HUES48 (cell line): Measurements from ENCODE around the gene KRT17.
"Not testable (repeated sequence)": the region's sequence is repeated elsewhere in the genome, so short reads cannot be mapped to it uniquely, and the experiment has no call there.

Experiments
- H3K27ac ChIP-seq: one replicate; pipeline ENCODE4 v1.7.0; 2013; ENCODE audit warnings: low read depth, low read length, inconsistent platforms
- H3K27me3 ChIP-seq: 2 replicates; pipeline ENCODE4 v1.6.1; 2013; ENCODE audit warnings: mild to moderate bottlenecking, low read length; ENCODE audit not compliant: control insufficient read depth, insufficient read depth
- H3K36me3 ChIP-seq: 2 replicates; pipeline ENCODE4 v1.6.1; 2013; ENCODE audit warnings: low read length; ENCODE audit not compliant: control insufficient read depth, insufficient read depth
- H3K4me1 ChIP-seq: 2 replicates; pipeline ENCODE4 v1.6.1; 2013; ENCODE audit warnings: mild to moderate bottlenecking, low read length; ENCODE audit not compliant: control insufficient read depth, insufficient read depth
- H3K4me3 ChIP-seq: 2 replicates; pipeline ENCODE4 v1.5.1; 2013; ENCODE audit warnings: mild to moderate bottlenecking, low read depth, low read length
- H3K9ac ChIP-seq: 2 replicates; pipeline ENCODE4 v1.6.1; 2013; ENCODE audit warnings: mild to moderate bottlenecking, low read depth, low read length, moderate library complexity
- H3K9me3 ChIP-seq: 2 replicates; pipeline ENCODE4 v1.6.1; 2013; ENCODE audit warnings: low read length; ENCODE audit not compliant: control insufficient read depth, insufficient read depth

KRT17 gene

GRCh38 chr17:41631025-41631897 is 6.9 kb upstream of the KRT17 start:
- Histone ChIP-seq H3K27ac (no peak overlapping the region), H3K36me3 (no peaks in the 10 kb centered on the region), H3K9ac (no peak overlapping the region), H3K4me3 (no peak overlapping the region), H3K27me3 (no peaks in the 10 kb centered on the region), H3K9me3 (no peaks in the 10 kb centered on the region), H3K4me1 (peaks cover 10% of the 10 kb centered on the region; the same call in 1 of the 2 replicates)

- Histone ChIP-seq H3K4me3 (no peak overlapping the region), H3K4me1 (peaks cover 5% of the 10 kb centered on the region; the same call in 1 of the 2 replicates), H3K36me3 (no peaks in the 10 kb centered on the region), H3K27ac (no peak overlapping the region), H3K9ac (no peak overlapping the region), H3K27me3 (no peaks in the 10 kb centered on the region), H3K9me3 (no peaks in the 10 kb centered on the region)
Measured at GRCh38 chr17:41629826-41630670, 5.7 kb upstream of the KRT17 start.

GRCh38 chr17:41629316-41629715 is 4.9 kb upstream of the KRT17 start:
- Histone ChIP-seq H3K4me1 (no peaks in the 10 kb centered on the region), H3K9ac (no peak overlapping the region), H3K27ac (no peak overlapping the region), H3K9me3 (no peaks in the 10 kb centered on the region), H3K4me3 (no peak overlapping the region), H3K36me3 (no peaks in the 10 kb centered on the region), H3K27me3 (no peaks in the 10 kb centered on the region)

GRCh38 chr17:41628621-41629255 is 4.4 kb upstream of the KRT17 start:
- H3K9me3 ChIP-seq, H3K27me3 ChIP-seq, H3K27ac ChIP-seq, H3K36me3 ChIP-seq, H3K9ac ChIP-seq, H3K4me3 ChIP-seq, H3K4me1 ChIP-seq: not testable (repeated sequence)

DNA sequence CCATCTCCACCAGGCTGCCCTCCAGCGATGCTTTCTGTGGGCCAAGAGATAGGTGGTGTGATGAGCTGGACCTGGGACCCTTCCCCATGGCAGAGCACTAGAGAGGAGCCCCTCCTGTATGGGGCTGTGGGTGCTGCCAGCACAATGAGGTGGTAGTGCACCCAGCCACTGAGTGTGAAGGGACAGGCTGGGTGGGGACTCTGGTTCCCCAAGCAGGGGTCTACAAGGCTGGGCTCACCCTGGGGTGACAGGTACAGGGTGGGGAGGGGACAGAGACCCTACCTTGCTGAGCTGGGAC is 3.6 kb upstream of the KRT17 start:
- not testable (repeated sequence) for H3K4me1 ChIP-seq, H3K9ac ChIP-seq, H3K4me3 ChIP-seq, H3K27ac ChIP-seq, H3K36me3 ChIP-seq, H3K9me3 ChIP-seq, H3K27me3 ChIP-seq

DNA sequence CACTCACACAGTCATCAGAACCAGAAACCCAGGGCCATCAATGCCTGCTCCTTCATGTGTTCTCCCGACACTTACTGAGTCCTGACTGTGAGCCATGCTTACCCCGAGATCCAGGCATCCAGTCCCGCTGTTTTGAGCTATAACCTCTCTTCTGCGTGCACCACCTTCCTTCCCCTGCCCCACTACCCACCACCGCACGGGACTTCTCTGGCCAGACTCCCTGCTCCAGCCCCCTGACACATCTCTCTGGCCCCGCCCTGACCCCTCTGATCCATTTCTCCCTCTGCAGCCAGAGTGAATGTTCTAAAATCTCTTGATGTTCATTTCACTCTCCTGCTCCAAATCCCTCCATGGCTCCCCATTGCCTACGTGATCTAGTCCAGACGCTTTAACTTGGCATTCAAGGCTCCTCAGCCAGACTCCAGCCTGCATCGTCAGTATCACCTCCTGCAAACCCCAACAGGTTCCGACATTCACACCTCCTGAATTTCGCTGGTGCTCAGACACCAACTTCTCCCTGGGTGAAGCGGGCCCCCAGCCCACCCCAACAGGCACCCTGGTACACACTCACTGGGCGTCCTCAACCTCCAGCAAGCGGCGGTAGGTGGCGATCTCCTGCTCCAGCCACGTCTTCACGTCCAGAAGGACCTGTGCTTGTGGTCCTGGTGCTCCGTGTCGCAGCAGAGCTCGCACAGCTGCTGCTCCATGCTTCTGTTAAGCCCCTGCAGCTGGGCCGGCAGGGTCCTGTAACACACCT is 3.1 kb upstream of the KRT17 start:
- Histone ChIP-seq H3K36me3 (no peaks in the 10 kb centered on the region), H3K4me3 (no peak overlapping the region), H3K27ac (no peak overlapping the region), H3K9me3 (no peaks in the 10 kb centered on the region), H3K27me3 (no peaks in the 10 kb centered on the region), H3K4me1 (no peaks in the 10 kb centered on the region), H3K9ac (no peak overlapping the region)

GRCh38 chr17:41626914-41627295 is 2.5 kb upstream of the KRT17 start:
- H3K4me1 ChIP-seq, H3K9ac ChIP-seq, H3K9me3 ChIP-seq, H3K36me3 ChIP-seq, H3K27me3 ChIP-seq, H3K4me3 ChIP-seq, H3K27ac ChIP-seq: not testable (repeated sequence)

DNA sequence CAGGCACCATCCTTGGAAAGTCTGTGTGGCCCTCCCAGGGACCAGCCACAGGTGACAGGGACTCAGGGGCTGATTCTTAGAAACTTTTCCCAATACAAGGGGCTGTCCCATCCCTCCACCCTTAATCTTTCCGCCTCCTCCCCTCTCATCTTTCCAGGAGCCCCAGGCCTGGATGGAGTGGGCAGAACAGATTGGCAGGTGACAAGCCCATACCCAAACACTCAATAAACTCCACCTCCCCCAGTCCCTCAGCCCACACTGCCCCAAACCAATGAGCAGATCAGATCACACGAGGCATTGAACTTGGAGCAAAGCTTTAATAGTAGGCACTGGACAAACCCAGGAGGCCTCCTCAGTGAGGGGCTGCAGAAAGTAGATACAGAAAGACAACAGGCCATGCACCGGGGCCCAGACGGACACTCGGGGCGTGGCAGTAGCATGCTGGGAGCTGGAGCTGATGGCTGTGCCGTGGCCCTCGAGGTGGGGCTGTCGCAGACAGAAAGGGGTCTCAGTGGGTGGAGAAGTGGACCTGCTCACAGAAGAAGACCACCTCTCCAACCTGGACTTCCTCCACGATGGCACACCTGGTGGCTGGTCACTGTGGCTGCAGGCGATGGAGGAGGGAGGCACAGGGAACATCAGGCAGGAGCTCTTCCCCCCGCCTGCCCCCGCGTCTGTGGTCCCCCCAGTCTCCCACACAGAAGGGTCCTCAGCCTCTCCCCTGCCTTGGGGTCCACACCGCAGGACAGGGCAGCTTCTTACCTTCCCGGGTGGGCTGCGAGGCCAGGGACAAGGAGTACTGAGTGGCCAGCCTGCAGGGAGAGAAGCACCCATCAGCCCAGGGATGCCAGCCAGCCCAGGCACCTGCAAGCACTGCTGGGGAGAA is 1.9 kb upstream of the KRT17 start:
- not testable (repeated sequence) for H3K9ac ChIP-seq, H3K4me3 ChIP-seq, H3K27ac ChIP-seq, H3K9me3 ChIP-seq, H3K4me1 ChIP-seq, H3K36me3 ChIP-seq, H3K27me3 ChIP-seq

GRCh38 chr17:41625602-41626001 is 1.2 kb upstream of the KRT17 start:
- no peak overlapping the region for H3K9ac ChIP-seq

GRCh38 chr17:41623184-41623861 is 1.1 kb downstream of the KRT17 start:
- not testable (repeated sequence) for H3K9ac ChIP-seq, H3K4me3 ChIP-seq, H3K9me3 ChIP-seq, H3K4me1 ChIP-seq, H3K36me3 ChIP-seq, H3K27me3 ChIP-seq, H3K27ac ChIP-seq

More at GRCh38 chr17:41625602-41626001, 1.2 kb upstream of the KRT17 start:
- Histone ChIP-seq H3K9me3 (no peaks in the 10 kb centered on the region), H3K4me3 (no peak overlapping the region), H3K27ac (no peak overlapping the region), H3K36me3 (no peaks in the 10 kb centered on the region), H3K27me3 (no peaks in the 10 kb centered on the region), H3K4me1 (no peaks in the 10 kb centered on the region)
